Measurements from ENCODE around the gene SLC52A1.

Gene SLC52A1

DNA sequence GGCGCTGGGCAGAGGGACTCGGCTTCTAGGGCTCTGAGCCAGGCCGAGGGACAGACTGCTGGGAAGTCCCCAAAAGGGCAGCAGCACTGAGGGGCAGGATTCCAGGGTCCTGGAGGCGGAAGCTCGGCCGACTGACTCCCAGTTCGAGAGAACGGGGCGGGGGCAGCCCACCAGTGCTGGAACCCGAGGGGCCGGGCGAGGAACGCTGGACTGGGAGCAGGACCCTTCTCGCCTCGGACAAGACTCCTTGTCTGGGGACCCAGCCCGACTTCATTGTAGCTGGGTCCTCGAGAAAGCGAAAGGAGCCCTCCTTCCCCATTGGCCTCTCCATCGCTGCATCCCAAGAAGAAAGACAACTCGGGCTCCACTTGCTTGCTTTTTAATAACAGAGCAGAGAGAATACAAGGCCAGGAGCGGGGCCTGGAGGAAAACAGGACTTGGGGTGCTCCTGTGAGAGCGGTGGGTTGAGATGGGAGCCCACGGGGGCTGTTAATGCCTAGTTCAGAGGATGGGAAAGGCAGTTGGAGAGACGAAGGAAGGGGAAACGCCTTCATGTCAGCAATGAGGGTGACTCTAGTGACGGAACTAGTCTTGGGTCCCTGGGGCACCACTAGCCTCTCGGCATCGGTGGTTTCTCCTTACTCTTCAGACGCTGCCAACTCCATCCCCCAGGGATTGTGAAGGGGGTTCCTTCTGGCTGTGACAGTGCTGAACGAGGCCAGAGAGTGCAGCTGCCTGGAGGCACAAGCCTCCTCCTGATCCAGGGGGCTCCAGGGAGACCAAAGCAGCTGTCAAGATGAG lies 47.3 kb downstream of the SLC52A1 start:
- DNase-seq (ENCODE audit: low spot score) = no peak

DNA sequence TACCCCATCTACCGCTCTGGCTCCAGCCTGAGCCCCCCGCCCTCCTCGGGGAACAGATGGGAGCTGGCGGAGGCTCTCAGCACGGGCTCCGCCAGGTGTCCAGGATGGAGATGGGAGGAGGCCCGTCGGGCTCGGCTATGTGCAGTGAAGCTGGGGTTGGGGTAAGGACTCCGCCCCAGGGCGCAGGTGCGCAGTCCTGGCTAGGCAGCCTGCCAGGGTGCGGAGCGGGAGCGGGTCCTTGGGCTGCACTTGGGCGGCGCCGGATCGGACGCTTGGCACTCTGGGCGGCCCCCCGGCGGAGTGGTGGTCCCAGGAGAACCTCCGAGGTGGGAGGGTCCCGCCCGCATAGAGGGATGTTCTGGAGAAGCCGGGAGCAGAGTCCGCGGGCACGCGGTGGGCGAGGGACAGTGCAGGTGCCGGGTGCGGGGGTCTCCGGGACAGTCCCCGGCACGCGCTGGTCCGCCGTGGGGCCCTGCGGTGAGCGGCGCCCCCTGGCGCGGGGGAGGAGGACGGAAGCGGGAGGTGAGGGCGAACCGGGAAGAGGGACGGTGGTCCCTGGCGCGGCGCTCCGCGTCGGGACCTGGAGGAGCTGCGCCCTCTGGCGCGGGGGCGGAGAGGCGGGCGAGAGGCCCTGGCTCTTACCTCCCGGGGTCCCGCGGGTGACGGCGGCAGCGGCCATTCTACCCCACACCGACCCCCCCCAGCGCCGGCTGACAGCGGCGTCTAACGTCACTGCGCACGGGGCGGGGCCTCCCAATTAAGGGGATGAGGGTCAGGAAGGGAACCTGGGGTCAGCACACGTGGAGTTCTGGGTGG lies 48.1 kb downstream of the SLC52A1 start, which contains the start of gene CAMTA2:
CAMTA2 (minus strand) TSS at position 725 of the 816 bp plus-strand sequence. CDS start 1,453 bp downstream, outside the sequence.
- DNase-seq (ENCODE audit: low spot score) = peak; percentile 81

DNA sequence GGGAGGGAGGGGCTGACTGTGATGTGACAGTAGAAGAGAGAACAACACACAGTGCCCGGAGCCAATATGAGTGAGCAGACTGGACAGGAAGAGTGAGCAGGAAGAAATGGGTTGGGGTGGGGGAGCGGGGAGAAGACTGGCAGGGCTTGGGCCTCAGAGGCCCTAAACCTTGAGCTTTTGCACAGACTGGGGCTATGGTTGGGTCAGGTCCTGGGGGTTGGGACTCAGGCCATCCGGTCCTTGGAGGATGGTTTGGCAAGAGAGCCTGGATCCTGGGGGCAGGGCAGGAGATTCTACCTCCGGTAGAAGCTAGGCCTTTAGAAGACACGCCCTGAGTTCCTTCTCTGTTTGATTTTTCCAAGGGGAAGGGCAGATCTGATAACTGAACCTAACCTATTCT lies 48.8 kb downstream of the SLC52A1 start:
- DNase-seq (ENCODE audit: low spot score) = no peak
